ENCODE data around the gene DCK. TPM values are rescaled to one million over a fixed set of nuclear protein-coding genes. Genes with fewer than 3 reads are reported as not detected.
"Not testable (repeated sequence)": the region's sequence is repeated elsewhere in the genome, so short reads cannot be mapped to it uniquely, and the experiment has no call there.

DCK gene
- total RNA-seq, 1 donor from 2014 or later, result 15.8 TPM

GRCh38 chr4:70997036-70997435 lies 3.6 kb downstream of the DCK start:
- peak overlapping the region; percentile 5 for H3K27ac Mint-ChIP-seq (ENCODE audit: unreplicated experiment)
- H3K4me1 Mint-ChIP-seq (ENCODE audit: unreplicated experiment), result peaks cover 46% of the 10 kb centered on the region
- H3K36me3 Mint-ChIP-seq (ENCODE audit: unreplicated experiment), result peaks cover 35% of the 10 kb centered on the region
- no peak overlapping the region for H3K4me3 Mint-ChIP-seq (ENCODE audit: unreplicated experiment)
- TF ChIP-seq CTCF (IDR thresholded peaks at IDR 0.05), result no peak
- H3K27me3 Mint-ChIP-seq (ENCODE audit: unreplicated experiment), result no peaks in the 10 kb centered on the region
- peaks cover 17% of the 10 kb centered on the region for H3K9me3 Mint-ChIP-seq (ENCODE audit: unreplicated experiment)
- no peak for DNase-seq (ENCODE audit: extremely low spot score, unreplicated experiment)

- Mint-ChIP-seq H3K9me3 (ENCODE audit: unreplicated experiment) (peaks cover 20% of the 10 kb centered on the region), H3K36me3 (ENCODE audit: unreplicated experiment) (peaks cover 38% of the 10 kb centered on the region), H3K4me1 (ENCODE audit: unreplicated experiment) (peaks cover 42% of the 10 kb centered on the region), H3K27me3 (ENCODE audit: unreplicated experiment) (no peaks in the 10 kb centered on the region), H3K4me3 (ENCODE audit: unreplicated experiment) (peak overlapping the region; percentile 0), H3K27ac (ENCODE audit: unreplicated experiment) (peak overlapping the region; percentile 5)
- no peak for DNase-seq (ENCODE audit: extremely low spot score, unreplicated experiment)
- no peak for TF ChIP-seq CTCF (IDR thresholded peaks at IDR 0.05)
Observed at GRCh38 chr4:70997546-70997945, 4.1 kb downstream of the DCK start.

- H3K9me3 Mint-ChIP-seq (ENCODE audit: unreplicated experiment), result peaks cover 20% of the 10 kb centered on the region
- peaks cover 45% of the 10 kb centered on the region for H3K36me3 Mint-ChIP-seq (ENCODE audit: unreplicated experiment)
- not testable (repeated sequence) for H3K27ac Mint-ChIP-seq (ENCODE audit: unreplicated experiment); DNase-seq (ENCODE audit: extremely low spot score, unreplicated experiment); H3K27me3 Mint-ChIP-seq (ENCODE audit: unreplicated experiment); H3K4me3 Mint-ChIP-seq (ENCODE audit: unreplicated experiment)
- H3K4me1 Mint-ChIP-seq (ENCODE audit: unreplicated experiment), result peaks cover 29% of the 10 kb centered on the region
Observed at GRCh38 chr4:70999639-71000038, 6.2 kb downstream of the DCK start.

GRCh38 chr4:71001363-71001762 lies 7.9 kb downstream of the DCK start:
- Mint-ChIP-seq H3K36me3 (ENCODE audit: unreplicated experiment) (peaks cover 45% of the 10 kb centered on the region), H3K9me3 (ENCODE audit: unreplicated experiment) (peaks cover 20% of the 10 kb centered on the region), H3K4me1 (ENCODE audit: unreplicated experiment) (peaks cover 15% of the 10 kb centered on the region)
- not testable (repeated sequence) for H3K27ac Mint-ChIP-seq (ENCODE audit: unreplicated experiment); H3K4me3 Mint-ChIP-seq (ENCODE audit: unreplicated experiment); DNase-seq (ENCODE audit: extremely low spot score, unreplicated experiment); H3K27me3 Mint-ChIP-seq (ENCODE audit: unreplicated experiment)

GRCh38 chr4:71004281-71004851 lies 10.9 kb downstream of the DCK start:
- H3K4me3 Mint-ChIP-seq (ENCODE audit: unreplicated experiment), result no peak overlapping the region
- no peak for TF ChIP-seq CTCF (IDR thresholded peaks at IDR 0.05)
- peaks cover 37% of the 10 kb centered on the region for H3K36me3 Mint-ChIP-seq (ENCODE audit: unreplicated experiment)
- no peaks in the 10 kb centered on the region for H3K27me3 Mint-ChIP-seq (ENCODE audit: unreplicated experiment)
- no peak for DNase-seq (ENCODE audit: extremely low spot score, unreplicated experiment)
- H3K4me1 Mint-ChIP-seq (ENCODE audit: unreplicated experiment), result peaks cover 11% of the 10 kb centered on the region
- peaks cover 20% of the 10 kb centered on the region for H3K9me3 Mint-ChIP-seq (ENCODE audit: unreplicated experiment)
- H3K27ac Mint-ChIP-seq (ENCODE audit: unreplicated experiment), result no peak overlapping the region

- not testable (repeated sequence) for H3K4me3 Mint-ChIP-seq (ENCODE audit: unreplicated experiment); H3K27me3 Mint-ChIP-seq (ENCODE audit: unreplicated experiment); DNase-seq (ENCODE audit: extremely low spot score, unreplicated experiment); H3K27ac Mint-ChIP-seq (ENCODE audit: unreplicated experiment)
- H3K9me3 Mint-ChIP-seq (ENCODE audit: unreplicated experiment), result peaks cover 20% of the 10 kb centered on the region
- H3K36me3 Mint-ChIP-seq (ENCODE audit: unreplicated experiment), result peaks cover 30% of the 10 kb centered on the region
- H3K4me1 Mint-ChIP-seq (ENCODE audit: unreplicated experiment), result peaks cover 17% of the 10 kb centered on the region
Observed at GRCh38 chr4:71005025-71005424, 11.6 kb downstream of the DCK start.
